SK-N-SH (cell line): ENCODE measurements around the gene C2orf92. TPM values are rescaled to one million over a fixed set of nuclear protein-coding genes. Genes with fewer than 3 reads are reported as not detected.
"Not testable (repeated sequence)": the region's sequence is repeated elsewhere in the genome, so short reads cannot be mapped to it uniquely, and the experiment has no call there.

Source experiments
- CTCF ChIA-PET: fragments of 300-600, 350-600 bp; formaldehyde crosslinking; extraction: SDS; loops from one replicate; lab custom pipeline; 2021; lab: Yijun Ruan, JAX
- POLR2A ChIA-PET: fragments of 350-600 bp; sonication (Branson Sonifier 250); formaldehyde crosslinking; extraction: SDS; loops from one replicate; lab custom pipeline; 2020; ENCODE audit warnings: antibody characterized with exemption, inconsistent platforms; lab: Yijun Ruan, JAX
- DNase-seq: peaks from one replicate; pipeline ENCODE4 v3.0.0; 2012
- H2AFZ ChIP-seq: fragments of 200-600 bp; sonication (generic); 2 replicates; pipeline ENCODE4 v1.8.1; 2016; ENCODE audit warnings: antibody characterized with exemption, mild to moderate bottlenecking, low read depth
- H3F3A ChIP-seq: fragments of 200-600 bp; sonication (generic); replicated peaks from 2 replicates; pipeline ENCODE3; 2016; ENCODE audit warnings: antibody characterized with exemption, mild to moderate bottlenecking; ENCODE audit not compliant: insufficient read depth
- H3K27ac ChIP-seq, 2 experiments: fragments of 200-500 bp in 1 of 2; fragments of 200-600 bp in 1 of 2; sonication (Bioruptor generic) in 1 of 2; sonication (generic), shearing (Covaris generic) in 1 of 2; 2 replicates each; pipeline versions ENCODE4 v1.5.1 to v1.6.1; 2014 to 2016; ENCODE audit warnings: low read depth in 2 of 2, inconsistent platforms in 1 of 2, low read length in 1 of 2, mild to moderate bottlenecking in 1 of 2, mixed read lengths in 1 of 2
- H3K27me3 ChIP-seq: fragments of 200-600 bp; sonication (generic), shearing (Covaris generic); 2 replicates; pipeline ENCODE4 v1.6.1; 2016; ENCODE audit warnings: mixed run types; ENCODE audit not compliant: insufficient read depth
- H3K36me3 ChIP-seq, 2 experiments: fragments of 200-500 bp in 1 of 2; fragments of 200-600 bp in 1 of 2; sonication (Bioruptor generic) in 1 of 2; sonication (generic) in 1 of 2; replicated peaks in 1 of 2; 2 replicates each; pipeline versions ENCODE3 to v1.5.1; 2014 to 2016; ENCODE audit warnings: low read length in 1 of 2, mild to moderate bottlenecking in 1 of 2; ENCODE audit not compliant: insufficient read depth in 2 of 2, control insufficient read depth in 1 of 2
- H3K4me1 ChIP-seq, 2 experiments: fragments of 200-500 bp in 1 of 2; fragments of 200-600 bp in 1 of 2; sonication (Bioruptor generic) in 1 of 2; sonication (generic), shearing (Covaris generic) in 1 of 2; 2 replicates each; pipeline versions ENCODE4 v1.5.1 to v1.6.1; 2014 to 2016; ENCODE audit warnings: low read depth in 1 of 2, low read length in 1 of 2, mixed run types in 1 of 2; ENCODE audit not compliant: insufficient read depth in 2 of 2, control insufficient read depth in 1 of 2
- H3K4me2 ChIP-seq: fragments of 200-600 bp; sonication (generic), shearing (Covaris generic); 2 replicates; pipeline ENCODE4 v1.6.1; 2017; ENCODE audit warnings: mixed run types
- H3K4me3 ChIP-seq, 2 experiments: fragments of 200-500 bp in 1 of 2; fragments of 200-600 bp in 1 of 2; sonication (Bioruptor generic) in 1 of 2; sonication (generic), shearing (Covaris generic) in 1 of 2; 2 replicates each; pipeline versions ENCODE4 v1.5.1 to v1.8.1; 2014 to 2016; ENCODE audit warnings: low read depth in 2 of 2, inconsistent platforms in 1 of 2, low read length in 1 of 2, mild to moderate bottlenecking in 1 of 2, mixed read lengths in 1 of 2, moderate library complexity in 1 of 2
- H3K79me2 ChIP-seq: fragments of 200-600 bp; sonication (generic); 2 replicates; pipeline ENCODE4 v1.8.1; 2017; ENCODE audit warnings: mild to moderate bottlenecking; ENCODE audit not compliant: insufficient read depth
- H3K9ac ChIP-seq: fragments of 200-600 bp; sonication (generic); 2 replicates; pipeline ENCODE4 v1.6.1; 2017; ENCODE audit warnings: mixed run types
- H3K9me2 ChIP-seq: fragments of 200-600 bp; sonication (generic); 2 replicates; pipeline ENCODE4 v1.6.1; 2017; ENCODE audit warnings: mixed run types
- H3K9me3 ChIP-seq: fragments of 200-600 bp; sonication (generic); 2 replicates; pipeline ENCODE4 v1.6.1; 2017; ENCODE audit warnings: mixed run types, mild to moderate bottlenecking, moderate library complexity
- H4K20me1 ChIP-seq: fragments of 200-600 bp; sonication (generic); 2 replicates; pipeline ENCODE4 v1.6.1; 2017; ENCODE audit warnings: mild to moderate bottlenecking, mixed run types; ENCODE audit not compliant: insufficient read depth
- CTCF ChIP-seq: fragments of 200-600 bp; sonication (generic); IDR thresholded peaks from 2 replicates; pipeline ENCODE4 v1.6.1; 2017; ENCODE audit warnings: antibody characterized with exemption, mild to moderate bottlenecking, moderate library complexity
- ELF1 ChIP-seq: IDR thresholded peaks from 2 replicates; pipeline ENCODE4 v1.4.0; 2012
- EZH2phosphoT487 ChIP-seq: fragments of 200-600 bp; sonication (generic); IDR thresholded peaks from 2 replicates; pipeline ENCODE4 v1.6.1; 2017; ENCODE audit warnings: low read depth, mixed run types, mild to moderate bottlenecking, antibody characterized with exemption, moderate library complexity, borderline replicate concordance
- FOSL2 ChIP-seq: IDR thresholded peaks from 2 replicates; pipeline ENCODE4 v1.4.0; 2012; ENCODE audit warnings: low read depth, mild to moderate bottlenecking, moderate library complexity, borderline replicate concordance
- GATA2 ChIP-seq: sonication (generic); formaldehyde crosslinking; IDR thresholded peaks from 2 replicates; pipeline ENCODE4 v1.5.0; 2020; ENCODE audit warnings: mild to moderate bottlenecking, missing genetic modification reagents
- MXI1 ChIP-seq: IDR thresholded peaks from 2 replicates; pipeline ENCODE4 v1.6.1; 2012; ENCODE audit warnings: mild to moderate bottlenecking, low read depth, low read length, improper control_type of control experiment
- NFIC ChIP-seq: IDR thresholded peaks from 2 replicates; pipeline ENCODE4 v1.4.0; 2012; ENCODE audit warnings: borderline replicate concordance
- REST ChIP-seq: IDR thresholded peaks from 2 replicates; pipeline ENCODE4 v1.6.1; 2012; ENCODE audit warnings: mild to moderate bottlenecking, low read depth, low read length, moderate library complexity
- RXRA ChIP-seq: IDR thresholded peaks from 2 replicates; pipeline ENCODE4 v1.4.0; 2012; ENCODE audit warnings: low read depth, mild to moderate bottlenecking, borderline replicate concordance
- SIN3A ChIP-seq: IDR thresholded peaks from 2 replicates; pipeline ENCODE4 v1.6.1; 2012; ENCODE audit warnings: low read depth, mild to moderate bottlenecking, low read length, moderate library complexity, borderline replicate concordance
- TEAD4 ChIP-seq: IDR thresholded peaks from 2 replicates; pipeline ENCODE4 v1.4.0; 2012; ENCODE audit warnings: mild to moderate bottlenecking, borderline replicate concordance; ENCODE audit not compliant: insufficient read depth
- YY1 ChIP-seq: IDR thresholded peaks from 2 replicates; pipeline ENCODE4 v1.4.0; 2012; ENCODE audit warnings: low read depth, mild to moderate bottlenecking
- WGBS: methylation state at CpG from one replicate; pipeline ENCODE4 v1.1.6; 2017; ENCODE audit warnings: low lambda C conversion rate; 5-methylcytosine and 5-hydroxymethylcytosine counted together
- polyA plus RNA-seq, 3 experiments: library from polyadenylated mRNA; depleted of rRNA; stranded (reverse); fragments of >200 nt; gene quantifications; 2 replicates each; pipeline ENCODE4 v1.2.3, GENCODE V29; 2012

The C2orf92 gene
- polyA plus RNA-seq, 1 of the 3 experiments (the other 2 are of a cell fraction), result 3.1 TPM

GRCh38 chr2:97677480-97677879 lies 8.0 kb downstream of the C2orf92 start:
- Histone ChIP-seq H3K27me3 (no peaks in the 10 kb centered on the region), H2AFZ (no peak overlapping the region), H4K20me1 (no peaks in the 10 kb centered on the region), H3K4me2 (no peak overlapping the region), H3K27ac (no peak overlapping the region), H3K79me2 (no peaks in the 10 kb centered on the region), H3K4me1 (no peaks in the 10 kb centered on the region), H3K9me3 (no peaks in the 10 kb centered on the region), H3K36me3 (no peaks in the 10 kb centered on the region), H3K9me2 (no peaks in the 10 kb centered on the region), H3K4me3 (no peak overlapping the region), H3K9ac (no peak overlapping the region), H3F3A (no peaks in the 10 kb centered on the region)
- no peak for DNase-seq
- WGBS, result 79% methylated on average over 2 of the region's 2 CpGs
- ChIA-PET CTCF (interaction anchor here (0.8 to 3.5 kb wide), 3 partner anchors 14 to 87 kb away, joined by 3 to 26 read pairs (median 4); partner anchors contain the start of gene ACTR1B), POLR2A (no interaction called here)
- no peak for TF ChIP-seq NFIC
- TF ChIP-seq RXRA, result no peak
- no peak for TF ChIP-seq CTCF
- no peak for TF ChIP-seq ELF1
- TF ChIP-seq TEAD4, result no peak
- no peak for TF ChIP-seq MXI1
- TF ChIP-seq YY1, result no peak
- TF ChIP-seq EZH2phosphoT487, result no peak
- no peak for TF ChIP-seq GATA2 (CRISPR knock-in tag)
- TF ChIP-seq REST, result no peak

GRCh38 chr2:97678298-97678697 lies 8.8 kb downstream of the C2orf92 start:
- Histone ChIP-seq H3K27me3 (no peaks in the 10 kb centered on the region), H3K4me3 (no peak overlapping the region), H4K20me1 (no peaks in the 10 kb centered on the region), H3K9me3 (no peaks in the 10 kb centered on the region), H3F3A (no peaks in the 10 kb centered on the region), H3K9ac (no peak overlapping the region), H3K36me3 (no peaks in the 10 kb centered on the region), H3K4me1 (no peaks in the 10 kb centered on the region), H3K4me2 (no peak overlapping the region)
- DNase-seq, result no peak
- 100% methylated on average over 1 of the region's 1 CpG for WGBS
- TF ChIP-seq FOSL2, result no peak
- no peak for TF ChIP-seq SIN3A
- TF ChIP-seq, all 33 proteins: peak for 0
- ChIA-PET POLR2A (no interaction called here), CTCF (interaction anchor here (0.9 kb wide), 1 partner anchor 88 kb away, joined by 3 read pairs; no protein-coding TSS in a partner anchor)
- Histone ChIP-seq H2AFZ (no peak overlapping the region), H3K79me2 (no peaks in the 10 kb centered on the region), H3K9me2 (no peaks in the 10 kb centered on the region), H3K27ac (no peak overlapping the region)

GRCh38 chr2:97687235-97687634 lies 17.7 kb downstream of the C2orf92 start:
- H3F3A ChIP-seq, H3K4me3 ChIP-seq, H4K20me1 ChIP-seq, H3K36me3 ChIP-seq, H3K9me2 ChIP-seq, H2AFZ ChIP-seq, H3K9ac ChIP-seq, H3K79me2 ChIP-seq, DNase-seq, H3K4me2 ChIP-seq, H3K9me3 ChIP-seq, POLR2A ChIA-PET, H3K4me1 ChIP-seq, H3K27me3 ChIP-seq, H3K27ac ChIP-seq: not testable (repeated sequence)
- WGBS, result 64% methylated on average over 2 of the region's 3 CpGs
- CTCF ChIA-PET, result interaction anchor here (6.5 kb wide), 1 partner anchor 11 kb away, joined by 40 read pairs; no protein-coding TSS in a partner anchor
